Activated CD4-positive, alpha-beta T cell treated with anti-CD3 and anti-CD28 coated beads, Interleukin-2, Interleukin-4, amounts not matched to agents 100 ng/mL and 50 ng/mL, durations not matched to agents 16 hours and 8 hours (primary cell): ENCODE results near the gene LMO2.
A peak's percentile ranks its signal among the peaks of the same experiment; 100 is the strongest.

Experiments
- DNase-seq: peaks from one replicate; pipeline ENCODE4 v3.0.0-alpha.2; 2020; ENCODE audit warnings: low spot score

Gene LMO2

GRCh38 chr11:33913991-33914390 lies 22.1 kb upstream of the LMO2 start:
- DNase-seq = no peak

GRCh38 chr11:33912405-33913361 lies 20.8 kb upstream of the LMO2 start:
- no peak for DNase-seq

DNA sequence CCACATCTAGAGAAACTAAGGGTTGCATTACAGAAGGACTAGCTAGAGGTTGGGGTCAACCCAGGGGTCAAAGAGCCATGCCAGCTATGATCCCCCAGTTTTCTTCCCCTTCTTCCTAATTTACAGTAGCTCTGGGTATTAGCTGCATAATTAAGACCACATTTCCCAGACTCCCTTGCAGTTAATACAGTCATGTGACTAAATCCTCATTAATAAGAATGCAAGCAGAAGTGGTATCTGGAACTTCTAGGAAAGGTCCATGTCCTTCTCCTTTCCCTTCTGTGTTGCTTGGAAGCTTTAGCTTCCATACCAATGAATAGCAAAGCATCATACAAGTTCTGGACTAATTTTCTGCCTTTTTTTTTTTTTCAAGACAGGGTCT lies 19.1 kb upstream of the LMO2 start:
- DNase-seq = no peak

GRCh38 chr11:33910296-33910957 lies 18.6 kb upstream of the LMO2 start:
- DNase-seq = no peak

DNA sequence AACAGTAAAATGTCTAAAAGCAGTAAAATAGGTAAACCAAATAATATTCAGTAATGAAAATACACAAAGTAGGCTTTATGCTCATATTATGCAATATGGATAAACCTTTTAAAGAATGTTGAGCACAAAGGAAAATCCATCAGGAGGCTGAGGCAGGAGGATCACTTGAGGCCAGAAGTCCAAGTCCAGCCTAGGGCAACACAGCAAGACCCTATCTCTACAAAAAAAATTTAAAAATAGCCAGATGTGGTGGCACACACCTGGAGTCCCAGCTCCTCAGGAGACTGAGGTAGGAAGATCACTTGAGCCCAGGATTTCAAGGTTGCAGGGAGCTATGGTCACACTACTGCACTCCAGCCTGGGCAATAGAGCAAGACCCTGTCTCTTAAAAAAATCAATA lies 17.7 kb upstream of the LMO2 start:
- DNase-seq = no peak

- no peak for DNase-seq
These were observed 17.3 kb upstream of the LMO2 start for GRCh38 chr11:33909150-33909549.

DNA sequence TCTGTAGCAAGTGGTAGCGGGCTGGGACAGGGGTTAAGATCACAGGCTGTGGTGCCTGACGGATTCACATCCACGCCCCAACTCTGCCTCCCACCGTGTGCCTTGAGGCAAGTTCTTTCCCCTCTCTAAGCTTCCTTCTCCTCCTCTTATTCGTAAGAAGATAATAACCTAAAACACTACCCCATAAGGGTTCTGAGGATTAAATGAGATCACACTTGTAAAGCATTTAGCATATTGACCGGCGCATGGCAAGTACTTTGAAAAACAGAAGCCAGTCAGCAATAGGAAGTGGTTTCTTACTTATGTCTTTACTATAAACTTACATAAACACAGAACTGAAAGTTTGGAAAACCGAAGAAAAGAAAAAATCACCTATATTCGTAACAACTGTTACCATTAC lies 15.5 kb upstream of the LMO2 start:
- no peak for DNase-seq

DNA sequence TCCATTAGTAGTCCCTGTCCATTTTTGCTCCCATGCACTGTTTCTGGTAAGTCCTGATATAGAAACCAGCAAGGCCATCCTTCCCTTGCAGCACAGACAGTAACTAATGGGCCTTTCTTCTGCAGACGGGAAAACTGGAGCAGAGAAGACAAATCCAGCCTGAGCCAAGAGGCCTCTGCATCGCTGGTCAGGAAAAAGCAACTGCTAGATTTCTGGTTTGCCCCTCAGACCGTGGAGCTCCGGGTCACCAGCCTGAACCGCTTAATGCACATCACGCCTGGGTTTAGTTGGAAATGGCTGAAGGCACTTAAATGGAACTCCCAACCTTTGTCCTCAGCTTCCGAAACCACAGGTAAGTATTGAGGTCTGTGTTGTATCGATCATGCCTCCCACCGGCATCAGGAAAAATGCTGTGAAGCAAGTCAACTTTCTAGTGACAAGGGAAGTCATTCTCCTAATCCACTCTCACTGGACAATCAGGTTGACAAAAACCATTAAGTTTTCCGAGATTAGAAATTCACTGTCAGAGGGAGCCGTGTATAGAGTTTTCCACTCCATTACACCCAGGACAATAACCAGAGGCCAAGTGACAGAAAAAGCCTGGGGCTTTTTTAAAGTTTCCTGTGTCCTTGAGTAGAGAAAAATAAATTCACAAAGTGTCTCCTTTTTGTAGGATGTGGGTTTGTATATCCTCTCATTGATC lies 14.8 kb upstream of the LMO2 start:
- DNase-seq = no peak

DNA sequence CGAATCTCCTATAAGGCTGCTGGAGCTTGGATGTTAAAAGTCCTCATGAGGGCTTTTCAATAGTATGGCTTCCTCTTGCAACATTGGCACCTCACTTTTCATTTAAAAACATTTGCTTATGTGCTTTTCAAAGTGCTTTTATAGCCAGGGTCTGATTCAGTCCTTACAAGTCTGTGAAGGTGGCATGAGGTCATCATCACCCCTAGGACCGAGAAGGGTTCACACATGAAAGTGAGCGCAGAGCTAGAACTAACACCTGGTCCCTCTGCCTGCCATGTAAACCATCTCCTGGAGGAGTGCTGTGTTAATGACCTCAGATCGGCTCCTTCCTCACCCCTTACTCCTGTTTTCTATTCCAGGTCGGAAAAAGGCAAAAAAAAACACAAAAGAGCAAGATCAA lies 12.2 kb upstream of the LMO2 start:
- DNase-seq = no peak

DNA sequence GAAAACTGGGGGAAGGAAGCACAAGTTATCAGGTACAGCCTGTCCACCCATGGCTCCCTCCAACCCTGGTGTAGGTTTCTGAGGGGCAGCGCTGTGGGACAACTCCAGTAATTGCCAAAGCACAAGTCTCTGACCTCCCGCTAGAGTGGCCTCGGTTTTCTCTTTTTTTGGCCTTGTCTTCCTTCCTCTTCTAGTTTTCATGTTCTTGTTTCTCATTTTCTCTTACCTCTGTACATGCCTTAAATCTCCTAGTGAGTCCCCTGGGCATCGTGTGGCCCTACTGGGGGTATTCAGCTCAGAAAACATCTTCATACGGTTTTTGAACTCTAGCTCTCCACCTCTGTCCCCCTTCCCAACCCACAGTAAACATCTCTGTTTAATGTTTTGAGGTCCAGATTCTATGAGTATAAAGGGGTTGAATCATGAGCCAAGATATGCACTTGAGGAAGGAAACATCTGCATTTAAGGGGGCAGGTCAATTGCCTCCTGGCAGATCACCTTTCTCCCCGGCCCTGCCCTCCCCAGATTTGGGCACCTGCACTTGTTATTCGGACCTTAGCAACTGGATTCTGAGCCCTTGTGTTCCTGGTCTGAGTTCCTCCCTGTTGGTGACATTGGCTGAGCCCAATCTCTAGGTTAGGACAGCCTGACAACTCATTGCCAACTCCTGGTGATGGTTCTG lies 8.4 kb upstream of the LMO2 start:
- DNase-seq = no peak

DNA sequence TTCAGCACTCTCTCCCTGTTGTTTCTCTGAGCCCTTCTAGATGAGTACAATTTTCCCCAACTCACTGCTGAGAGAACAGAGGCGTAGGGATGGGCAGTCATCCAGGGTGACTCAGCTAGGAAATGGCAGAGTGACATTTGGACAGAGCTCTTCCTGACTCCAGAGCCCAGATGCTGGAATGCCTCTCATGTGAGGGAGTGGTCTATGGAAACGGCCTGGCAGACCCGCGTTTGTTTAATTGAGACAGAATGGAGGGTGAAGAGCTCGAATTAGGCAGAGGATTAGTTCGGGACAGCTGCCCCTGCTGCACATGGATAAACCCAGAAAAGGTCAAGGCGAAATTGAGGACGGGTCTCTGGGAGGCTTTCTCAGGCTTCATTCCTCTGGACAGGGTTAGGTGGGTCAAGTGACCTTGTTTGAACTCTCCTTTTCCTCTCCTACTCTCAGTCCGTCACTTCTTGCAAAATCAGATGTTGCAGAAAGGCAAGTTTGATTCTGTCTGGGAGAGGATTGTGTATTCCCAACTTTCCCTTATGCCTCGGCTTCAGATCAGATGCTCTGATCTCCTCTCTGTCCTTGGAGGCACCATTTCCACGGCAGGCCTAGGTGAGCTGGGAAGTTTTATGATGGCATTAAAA lies 7.6 kb upstream of the LMO2 start:
- no peak for DNase-seq

GRCh38 chr11:33898957-33899356 lies 7.1 kb upstream of the LMO2 start:
- DNase-seq = no peak

- no peak for DNase-seq
These were observed 6.0 kb upstream of the LMO2 start for GRCh38 chr11:33897761-33898375.

DNA sequence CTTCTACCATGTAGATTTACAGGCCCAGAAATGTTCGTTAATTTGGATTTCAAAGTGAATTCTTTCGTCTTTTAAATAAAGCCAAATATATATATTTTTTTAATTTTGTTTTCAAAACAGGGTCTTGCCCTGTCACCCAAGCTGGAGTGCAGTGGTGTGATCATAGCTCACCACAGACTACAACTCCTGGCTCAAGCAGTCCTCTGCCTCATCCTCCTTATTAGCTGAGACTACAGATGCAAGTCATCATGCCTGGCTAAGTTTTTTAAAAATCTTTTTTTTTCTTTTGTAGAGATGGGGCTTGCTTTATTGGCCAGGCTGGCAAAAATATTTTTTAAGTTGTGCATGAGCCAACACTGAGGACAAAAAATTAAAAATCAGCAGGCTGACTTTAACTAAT lies 5.0 kb upstream of the LMO2 start:
- no peak for DNase-seq

DNA sequence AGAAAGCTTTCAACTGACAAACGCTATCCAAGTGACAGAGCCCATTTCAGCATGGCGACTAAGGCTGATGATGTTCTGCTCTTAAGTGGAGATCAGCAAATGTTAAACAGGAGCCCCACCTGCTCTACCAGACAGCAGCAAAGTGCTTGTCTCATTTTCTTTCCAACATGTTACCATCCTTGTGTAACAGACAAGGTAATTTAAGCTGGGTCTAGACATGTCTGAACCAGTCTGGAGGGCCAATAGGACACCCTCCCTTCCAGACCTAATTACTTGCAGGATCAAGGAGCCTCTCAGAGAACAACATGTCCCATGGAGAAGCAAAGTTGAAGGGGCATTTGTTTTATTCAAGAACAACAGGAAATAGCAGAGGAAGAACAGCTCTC lies 3.9 kb upstream of the LMO2 start:
- DNase-seq = no peak

DNA sequence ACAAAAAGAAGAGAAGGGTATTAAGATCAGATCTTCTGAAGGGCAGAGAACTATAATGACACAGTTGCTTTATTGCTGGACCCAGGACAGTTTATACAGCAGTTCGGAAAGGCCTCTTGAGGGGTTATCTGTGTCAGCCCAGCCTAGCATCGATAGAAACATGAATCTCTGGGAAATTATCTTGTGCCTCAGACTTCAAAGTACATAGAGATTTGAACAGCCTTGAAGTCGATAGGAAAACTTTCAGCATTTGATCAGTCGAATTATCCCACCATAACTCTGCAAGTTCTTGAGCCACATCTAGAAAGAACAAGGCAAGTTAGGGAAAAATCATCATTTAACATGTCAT lies 2.5 kb upstream of the LMO2 start:
- no peak for DNase-seq

- peak; percentile 86 for DNase-seq
These were observed 2.0 kb upstream of the LMO2 start for GRCh38 chr11:33893711-33894397.

- no peak for DNase-seq
These were observed 1.2 kb upstream of the LMO2 start for GRCh38 chr11:33892906-33893594.

GRCh38 chr11:33889821-33890378 lies 2.0 kb downstream of the LMO2 start:
- DNase-seq = no peak

- DNase-seq = no peak
These were observed 2.6 kb downstream of the LMO2 start for GRCh38 chr11:33889296-33889695.
